ENCODE data around the gene ERCC3.
A peak's percentile ranks its signal among the peaks of the same experiment; 100 is the strongest.

Gene ERCC3

GRCh38 chr2:127293748-127294562 lies at the start of gene ERCC3:
Gene ERCC3, minus strand, starts transcription at chr2:127294144. Its CDS starts 63 bp downstream, at chr2:127294081.
- peak; percentile 82 for DNase-seq

GRCh38 chr2:127343277-127343676 lies 49.3 kb upstream of the ERCC3 start:
- DNase-seq = no peak

GRCh38 chr2:127342101-127342500 lies 48.2 kb upstream of the ERCC3 start:
- no peak for DNase-seq

GRCh38 chr2:127332335-127332734 lies 38.4 kb upstream of the ERCC3 start:
- DNase-seq = no peak

- no peak for DNase-seq
These were observed 36.8 kb upstream of the ERCC3 start for GRCh38 chr2:127330753-127331152.

GRCh38 chr2:127326289-127326945 lies 32.5 kb upstream of the ERCC3 start:
- no peak for DNase-seq

GRCh38 chr2:127324635-127325034 lies 30.7 kb upstream of the ERCC3 start:
- peak; percentile 1 for DNase-seq

GRCh38 chr2:127321303-127321702 lies 27.4 kb upstream of the ERCC3 start:
- DNase-seq = no peak

GRCh38 chr2:127320586-127321275 lies 26.8 kb upstream of the ERCC3 start:
- DNase-seq = no peak

- no peak for DNase-seq
These were observed 26.1 kb upstream of the ERCC3 start for GRCh38 chr2:127320067-127320466.

- no peak for DNase-seq
These were observed 20.4 kb upstream of the ERCC3 start for GRCh38 chr2:127314193-127314988.

GRCh38 chr2:127313406-127313805 lies 19.5 kb upstream of the ERCC3 start:
- no peak for DNase-seq

- DNase-seq = no peak
These were observed 17.0 kb upstream of the ERCC3 start for GRCh38 chr2:127310980-127311379.

GRCh38 chr2:127309468-127309867 lies 15.5 kb upstream of the ERCC3 start:
- DNase-seq = no peak

GRCh38 chr2:127308586-127309138 lies 14.7 kb upstream of the ERCC3 start:
- DNase-seq = no peak

- no peak for DNase-seq
These were observed 12.1 kb upstream of the ERCC3 start for GRCh38 chr2:127305990-127306585.

- no peak for DNase-seq
These were observed 8.2 kb upstream of the ERCC3 start for GRCh38 chr2:127302168-127302567.

- DNase-seq = no peak
These were observed 577 bp downstream of the ERCC3 start for GRCh38 chr2:127293386-127293747.

- no peak for DNase-seq
These were observed 5.7 kb downstream of the ERCC3 start for GRCh38 chr2:127288274-127288673.

GRCh38 chr2:127283275-127283674 lies 10.7 kb downstream of the ERCC3 start:
- DNase-seq = no peak

- DNase-seq = no peak
These were observed 13.3 kb downstream of the ERCC3 start for GRCh38 chr2:127280693-127281092.

GRCh38 chr2:127279781-127280180 lies 14.2 kb downstream of the ERCC3 start:
- no peak for DNase-seq
